ENCODE results near the gene UBE3D. TPM values are rescaled to one million over a fixed set of nuclear protein-coding genes. Genes with fewer than 3 reads are reported as not detected.

UBE3D gene
- total RNA-seq, 4 donors from 2014 or later = 11.0 to 14.8 (median 12.5) TPM

DNA sequence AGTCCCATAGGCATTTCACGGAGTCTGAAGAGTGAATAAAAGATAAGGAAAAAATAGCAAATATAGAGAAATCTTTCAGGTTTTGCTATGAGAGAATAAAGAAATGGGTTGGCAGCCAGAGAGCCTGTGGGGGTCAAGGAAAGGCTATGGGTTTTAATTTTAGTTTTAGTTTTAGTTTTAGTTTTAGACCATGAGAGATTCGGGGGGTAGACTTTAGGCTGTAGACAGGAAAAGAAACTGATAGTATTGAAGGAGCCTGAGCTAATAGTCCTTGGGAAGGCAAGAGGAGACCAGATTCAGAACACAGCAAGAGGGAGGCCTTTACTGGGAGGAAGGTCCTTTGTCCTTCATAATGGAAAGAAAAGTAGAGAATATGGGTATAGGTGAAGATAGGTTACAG, 21.1 kb upstream of the UBE3D start:
- TF ChIP-seq POLR2A (IDR thresholded peaks at IDR 0.05) = no peak
- TF ChIP-seq, protein P1, sequence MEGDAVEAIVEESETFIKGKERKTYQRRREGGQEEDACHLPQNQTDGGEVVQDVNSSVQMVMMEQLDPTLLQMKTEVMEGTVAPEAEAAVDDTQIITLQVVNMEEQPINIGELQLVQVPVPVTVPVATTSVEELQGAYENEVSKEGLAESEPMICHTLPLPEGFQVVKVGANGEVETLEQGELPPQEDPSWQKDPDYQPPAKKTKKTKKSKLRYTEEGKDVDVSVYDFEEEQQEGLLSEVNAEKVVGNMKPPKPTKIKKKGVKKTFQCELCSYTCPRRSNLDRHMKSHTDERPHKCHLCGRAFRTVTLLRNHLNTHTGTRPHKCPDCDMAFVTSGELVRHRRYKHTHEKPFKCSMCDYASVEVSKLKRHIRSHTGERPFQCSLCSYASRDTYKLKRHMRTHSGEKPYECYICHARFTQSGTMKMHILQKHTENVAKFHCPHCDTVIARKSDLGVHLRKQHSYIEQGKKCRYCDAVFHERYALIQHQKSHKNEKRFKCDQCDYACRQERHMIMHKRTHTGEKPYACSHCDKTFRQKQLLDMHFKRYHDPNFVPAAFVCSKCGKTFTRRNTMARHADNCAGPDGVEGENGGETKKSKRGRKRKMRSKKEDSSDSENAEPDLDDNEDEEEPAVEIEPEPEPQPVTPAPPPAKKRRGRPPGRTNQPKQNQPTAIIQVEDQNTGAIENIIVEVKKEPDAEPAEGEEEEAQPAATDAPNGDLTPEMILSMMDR (IDR thresholded peaks at IDR 0.05) = no peak
- Histone ChIP-seq H3K36me3 (no peaks in the 10 kb centered on the region), H3K4me1 (no peaks in the 10 kb centered on the region), H3K9me3 (no peaks in the 10 kb centered on the region), H3K4me3 (replicated peaks in 1 of 3) (no peak overlapping the region), H3K27me3 (no peaks in the 10 kb centered on the region), H3K27ac (no peak overlapping the region)
- 80 to 92% methylated on average over 2 of the region's 2 CpGs for WGBS, 2 donors
- no peak for DNase-seq
- intact Hi-C loops (cut with DNase I) = loop anchor here (10.0 kb wide), 1 partner anchor 48 kb away; no protein-coding TSS in a partner anchor

- 39 to 46% methylated on average over 1 of the region's 1 CpG for WGBS, 2 donors
- H3K9me3 ChIP-seq = no peaks in the 10 kb centered on the region
Observed at GRCh38 chr6:83083476-83083875, 17.8 kb upstream of the UBE3D start.

DNA sequence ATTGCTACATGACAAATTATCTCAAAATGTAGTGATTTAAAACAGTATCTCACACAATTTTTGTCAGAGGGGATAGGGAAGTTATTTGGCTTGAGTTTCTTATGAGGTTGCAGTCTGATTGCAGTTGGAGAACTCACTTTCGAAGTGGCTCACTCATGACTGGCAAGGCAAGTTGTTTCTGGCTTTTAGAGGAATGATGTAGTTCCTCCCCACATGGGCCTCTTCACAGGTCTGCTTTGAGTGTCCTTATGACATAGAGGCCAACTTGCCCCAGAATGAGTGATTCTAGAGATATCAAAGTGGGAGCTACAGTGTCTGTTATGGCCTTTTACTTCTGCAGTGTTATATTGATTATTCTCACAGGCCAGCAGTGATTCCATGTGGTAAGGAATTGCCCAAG, 8.0 kb upstream of the UBE3D start:
- Histone ChIP-seq H3K4me3 (replicated peaks in 1 of 3) (no peak overlapping the region), H3K36me3 (no peaks in the 10 kb centered on the region), H3K9me3 (no peaks in the 10 kb centered on the region), H3K27me3 (no peaks in the 10 kb centered on the region), H3K27ac (no peak overlapping the region), H3K4me1 (peaks cover 18 to 21% of the 10 kb centered on the region in 2 donors)
- intact Hi-C loops (cut with DNase I) = no loop called here
- 50 to 62% methylated on average over 1 of the region's 1 CpG for WGBS, 2 donors
- TF ChIP-seq, protein P1 (IDR thresholded peaks at IDR 0.05) = no peak
- no peak for TF ChIP-seq POLR2A (IDR thresholded peaks at IDR 0.05)
- no peak for DNase-seq

More at GRCh38 chr6:83083476-83083875, 17.8 kb upstream of the UBE3D start:
- Histone ChIP-seq H3K4me1 (no peaks in the 10 kb centered on the region), H3K36me3 (no peaks in the 10 kb centered on the region), H3K4me3 (replicated peaks in 1 of 3) (no peak overlapping the region), H3K27me3 (no peaks in the 10 kb centered on the region), H3K27ac (no peak overlapping the region)
- TF ChIP-seq, protein P1 (IDR thresholded peaks at IDR 0.05) = no peak
- intact Hi-C loops (cut with DNase I) = loop anchor here (10.0 kb wide), 1 partner anchor 51 kb away; no protein-coding TSS in a partner anchor
- DNase-seq = no peak

DNA sequence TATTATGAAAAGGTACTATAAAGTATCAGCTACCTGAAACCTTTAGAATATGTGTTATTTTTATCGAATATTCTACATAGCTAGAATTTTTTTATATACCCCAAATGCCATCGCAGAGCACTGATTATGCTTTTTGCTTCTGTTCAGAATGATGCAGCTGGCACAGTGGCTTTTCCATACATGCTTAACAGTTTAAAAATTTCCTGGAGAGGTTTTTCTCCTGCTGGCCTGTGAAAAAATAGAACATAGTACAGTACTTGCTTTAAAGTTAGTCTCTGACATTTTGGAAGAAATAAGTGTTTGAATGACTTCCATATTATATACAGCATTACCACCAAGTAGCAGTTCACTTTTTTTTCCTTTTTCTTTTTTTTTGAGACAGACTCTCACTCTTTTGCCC, 7.1 kb upstream of the UBE3D start:
- Histone ChIP-seq H3K36me3 (no peaks in the 10 kb centered on the region), H3K27me3 (no peaks in the 10 kb centered on the region), H3K9me3 (no peaks in the 10 kb centered on the region), H3K27ac (no peak overlapping the region), H3K4me3 (replicated peaks in 1 of 3) (no peak overlapping the region), H3K4me1 (peaks cover 18 to 25% of the 10 kb centered on the region in 2 donors)
- intact Hi-C loops (cut with DNase I) = no loop called here
- TF ChIP-seq, protein P1 (IDR thresholded peaks at IDR 0.05) = no peak
- TF ChIP-seq POLR2A (IDR thresholded peaks at IDR 0.05) = no peak
- whole genome bisulfite sequencing, 2 donors = 90 to 94% methylated on average over 2 of the region's 2 CpGs
- DNase-seq = no peak

- Histone ChIP-seq H3K27me3 (no peaks in the 10 kb centered on the region), H3K4me1 (peaks cover 18 to 25% of the 10 kb centered on the region in 2 donors), H3K36me3 (no peaks in the 10 kb centered on the region), H3K4me3 (replicated peaks in 1 of 3) (no peak overlapping the region), H3K27ac (no peak overlapping the region), H3K9me3 (no peaks in the 10 kb centered on the region)
- WGBS, 2 donors = 85 to 88% methylated on average over 1 of the region's 1 CpG
- TF ChIP-seq, protein P1 (IDR thresholded peaks at IDR 0.05) = no peak
- TF ChIP-seq POLR2A (IDR thresholded peaks at IDR 0.05) = no peak
- no peak for DNase-seq
- intact Hi-C loops (cut with DNase I) = no loop called here
Observed at GRCh38 chr6:83071707-83072106, 6.1 kb upstream of the UBE3D start.
